Mucosa of stomach (tissue), 1 donor: ENCODE measurements around the gene AHDC1.
A peak's percentile ranks its signal among the peaks of the same experiment; 100 is the strongest.

Experiments
- H3K27me3 ChIP-seq: one replicate; pipeline ENCODE4 v1.7.0; 2013; ENCODE audit warnings: mild to moderate bottlenecking, low read length; ENCODE audit not compliant: control insufficient read depth, insufficient read depth
- H3K36me3 ChIP-seq: one replicate; pipeline ENCODE4 v1.7.0; 2013; ENCODE audit warnings: low read length; ENCODE audit not compliant: control insufficient read depth, insufficient read depth
- H3K4me1 ChIP-seq: one replicate; pipeline ENCODE4 v1.7.0; 2013; ENCODE audit warnings: mild to moderate bottlenecking, low read length; ENCODE audit not compliant: control insufficient read depth, insufficient read depth
- H3K4me3 ChIP-seq: one replicate; pipeline ENCODE4 v1.7.0; 2013; ENCODE audit warnings: low read length
- H3K9ac ChIP-seq: one replicate; pipeline ENCODE4 v1.7.0; 2013; ENCODE audit warnings: mild to moderate bottlenecking, low read length, moderate library complexity
- H3K9me3 ChIP-seq: one replicate; pipeline ENCODE4 v1.7.0; 2013; ENCODE audit warnings: mild to moderate bottlenecking, low read length, moderate library complexity; ENCODE audit not compliant: control insufficient read depth
- donor health status: Pancreatic carcinoma.

AHDC1 gene

GRCh38 chr1:27574001-27574781, 29.8 kb downstream of the AHDC1 start:
- Histone ChIP-seq H3K9ac (no peak overlapping the region), H3K4me1 (peaks cover 72% of the 10 kb centered on the region), H3K4me3 (no peak overlapping the region)

DNA sequence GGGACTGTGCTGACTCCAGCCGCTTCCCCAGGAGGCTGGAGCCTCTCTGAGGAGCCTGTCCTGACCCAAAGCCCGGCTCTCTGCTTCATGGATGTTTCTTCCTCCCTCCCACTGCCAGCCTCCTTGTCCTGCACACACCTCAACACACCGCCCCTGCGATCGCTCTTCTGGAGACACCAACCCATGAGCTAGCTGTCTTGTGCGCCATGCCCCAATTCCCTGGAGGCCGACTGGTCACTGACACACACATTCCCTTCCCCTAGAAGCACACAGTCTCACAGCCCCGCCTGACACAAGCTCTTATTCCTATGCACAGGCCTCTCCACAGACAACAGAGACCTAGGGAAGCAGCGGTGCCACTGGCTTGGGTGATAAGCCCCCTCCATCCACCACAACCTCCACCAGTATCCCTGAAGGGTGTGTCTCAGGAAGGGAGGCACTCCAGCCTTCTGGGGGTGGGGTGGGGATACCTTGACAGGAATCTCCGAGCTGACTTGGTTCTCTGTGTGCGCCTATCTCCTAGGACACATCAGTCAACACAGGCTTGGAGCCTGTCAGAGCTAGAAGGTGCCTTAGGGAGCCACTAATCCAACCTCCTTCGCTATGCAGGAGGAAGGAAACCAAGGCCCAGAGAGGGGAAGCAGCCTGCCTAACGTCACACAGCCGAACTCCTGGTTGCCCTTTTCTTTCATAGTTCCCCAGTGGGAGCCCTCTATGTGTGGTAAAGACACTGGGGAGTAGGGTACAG, 31.1 kb downstream of the AHDC1 start:
- H3K4me1 ChIP-seq = peaks cover 76% of the 10 kb centered on the region
- H3K4me3 ChIP-seq = no peak overlapping the region
- H3K9ac ChIP-seq = peak overlapping the region; percentile 39

More at GRCh38 chr1:27574001-27574781, 29.8 kb downstream of the AHDC1 start:
- no peaks in the 10 kb centered on the region for H3K27me3 ChIP-seq
- H3K36me3 ChIP-seq = no peaks in the 10 kb centered on the region
- no peaks in the 10 kb centered on the region for H3K9me3 ChIP-seq

GRCh38 chr1:27572019-27572678, 31.8 kb downstream of the AHDC1 start:
- no peak overlapping the region for H3K4me3 ChIP-seq
- H3K9ac ChIP-seq = peak overlapping the region; percentile 39
- no peaks in the 10 kb centered on the region for H3K9me3 ChIP-seq
- no peaks in the 10 kb centered on the region for H3K27me3 ChIP-seq
- no peaks in the 10 kb centered on the region for H3K36me3 ChIP-seq
- H3K4me1 ChIP-seq = peaks cover 80% of the 10 kb centered on the region

More for the DNA sequence above, 31.1 kb downstream of the AHDC1 start:
- Histone ChIP-seq H3K36me3 (no peaks in the 10 kb centered on the region), H3K27me3 (no peaks in the 10 kb centered on the region), H3K9me3 (no peaks in the 10 kb centered on the region)

DNA sequence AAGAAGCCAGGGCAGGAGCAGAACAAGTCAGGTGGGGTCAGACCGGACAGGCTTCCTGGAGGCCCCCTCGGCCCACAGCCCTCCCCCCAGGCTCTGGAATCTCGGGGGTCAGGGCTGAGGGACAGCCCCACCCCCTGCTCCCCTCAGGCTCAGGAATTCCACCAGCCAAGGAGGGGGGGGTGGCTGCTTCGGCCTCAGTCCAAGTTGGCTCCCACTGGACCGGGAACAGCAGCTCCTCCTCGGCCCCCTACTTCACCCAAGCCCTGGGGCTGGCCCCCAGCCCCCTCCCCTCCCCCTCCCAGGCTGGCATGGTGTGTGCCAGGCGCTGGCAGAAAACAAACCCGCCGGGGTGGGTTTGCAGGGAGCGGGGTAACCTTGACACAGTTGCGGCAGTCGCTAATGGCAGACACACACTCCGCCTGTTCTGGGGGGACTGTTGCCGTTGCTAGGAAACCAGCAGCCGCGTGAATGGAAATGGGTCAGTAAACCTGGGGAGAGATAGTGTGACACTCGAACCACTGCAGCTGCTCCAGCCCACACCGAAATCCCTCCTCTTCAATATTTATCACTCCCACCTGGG, 32.4 kb downstream of the AHDC1 start:
- H3K36me3 ChIP-seq = no peaks in the 10 kb centered on the region
- no peaks in the 10 kb centered on the region for H3K9me3 ChIP-seq
- peaks cover 80% of the 10 kb centered on the region for H3K4me1 ChIP-seq
- no peak overlapping the region for H3K4me3 ChIP-seq
- H3K9ac ChIP-seq = peak overlapping the region; percentile 39
- no peaks in the 10 kb centered on the region for H3K27me3 ChIP-seq

GRCh38 chr1:27570784-27571183, 33.2 kb downstream of the AHDC1 start:
- H3K4me3 ChIP-seq = no peak overlapping the region
- H3K9me3 ChIP-seq = no peaks in the 10 kb centered on the region
- no peaks in the 10 kb centered on the region for H3K36me3 ChIP-seq
- peaks cover 81% of the 10 kb centered on the region for H3K4me1 ChIP-seq
- H3K27me3 ChIP-seq = no peaks in the 10 kb centered on the region
- H3K9ac ChIP-seq = peak overlapping the region; percentile 34

- H3K36me3 ChIP-seq = no peaks in the 10 kb centered on the region
- H3K27me3 ChIP-seq = no peaks in the 10 kb centered on the region
- H3K9ac ChIP-seq = no peak overlapping the region
- H3K4me3 ChIP-seq = no peak overlapping the region
- peaks cover 85% of the 10 kb centered on the region for H3K4me1 ChIP-seq
- H3K9me3 ChIP-seq = no peaks in the 10 kb centered on the region
Measured at GRCh38 chr1:27570356-27570755, 33.6 kb downstream of the AHDC1 start.

DNA sequence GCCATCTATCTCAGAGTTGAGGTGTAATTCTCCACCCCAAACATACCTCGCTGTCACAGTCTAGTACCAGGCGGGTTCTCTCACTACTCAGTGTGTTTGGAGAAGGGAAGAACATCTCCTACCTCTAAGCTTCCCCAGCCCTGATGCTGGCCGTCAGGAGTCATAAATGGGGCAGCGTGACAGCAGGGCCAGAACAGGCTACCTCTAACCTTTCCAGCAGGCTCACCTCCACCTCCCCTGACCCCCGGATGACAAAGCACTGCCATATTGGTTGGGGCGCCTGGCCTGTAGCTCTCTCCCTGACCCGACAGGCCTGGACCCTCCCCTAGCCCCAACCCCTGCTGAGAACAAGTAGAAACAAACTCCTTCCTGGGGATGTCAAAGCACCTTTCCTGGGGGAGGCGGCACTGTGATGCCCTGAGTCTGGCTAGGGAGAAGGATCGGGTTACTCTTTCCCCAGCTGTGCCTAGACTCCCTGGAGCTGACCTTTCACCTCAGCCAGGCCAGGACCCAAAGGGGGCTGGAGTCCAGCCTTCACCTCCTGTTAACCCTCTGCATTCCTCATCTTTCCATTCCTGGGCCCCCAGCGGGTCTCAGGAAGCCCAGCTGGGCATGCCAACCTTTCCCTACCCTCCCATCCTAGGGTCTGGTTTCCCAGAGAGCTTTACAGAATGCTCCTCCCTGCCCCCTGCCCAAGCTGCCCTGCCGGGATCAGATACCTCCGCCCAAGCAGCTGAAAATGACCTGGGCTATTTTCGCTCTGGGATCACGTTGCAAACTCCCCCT, 34.2 kb downstream of the AHDC1 start:
- H3K4me1 ChIP-seq = peaks cover 85% of the 10 kb centered on the region

DNA sequence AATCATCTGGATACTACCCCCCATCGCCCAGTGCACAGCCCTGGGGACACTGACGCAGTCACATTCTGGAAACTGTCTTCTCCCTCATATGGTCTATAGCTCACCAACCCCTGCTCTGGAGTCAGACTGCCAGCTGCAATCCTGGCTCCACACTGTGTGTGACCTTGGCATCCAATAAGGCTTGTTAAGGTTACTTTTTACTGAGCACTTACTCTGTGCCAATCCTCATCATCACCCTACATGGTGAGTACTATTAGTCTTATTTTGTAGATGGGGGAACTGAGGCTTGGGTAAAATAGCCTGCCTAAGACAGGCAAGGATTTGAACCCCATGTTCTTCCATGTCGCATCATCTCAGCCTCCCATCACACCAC, 34.9 kb downstream of the AHDC1 start:
- H3K9ac ChIP-seq = peak overlapping the region; percentile 31
- no peak overlapping the region for H3K4me3 ChIP-seq
- peaks cover 85% of the 10 kb centered on the region for H3K4me1 ChIP-seq

More for the DNA sequence above, 34.2 kb downstream of the AHDC1 start:
- H3K4me3 ChIP-seq = no peak overlapping the region
- no peaks in the 10 kb centered on the region for H3K9me3 ChIP-seq
- no peak overlapping the region for H3K9ac ChIP-seq
- no peaks in the 10 kb centered on the region for H3K36me3 ChIP-seq
- H3K27me3 ChIP-seq = no peaks in the 10 kb centered on the region

GRCh38 chr1:27568300-27569087, 35.5 kb downstream of the AHDC1 start:
- peaks cover 86% of the 10 kb centered on the region for H3K4me1 ChIP-seq
- H3K9me3 ChIP-seq = no peaks in the 10 kb centered on the region
- peak overlapping the region; percentile 62 for H3K9ac ChIP-seq
- H3K36me3 ChIP-seq = no peaks in the 10 kb centered on the region
- H3K4me3 ChIP-seq = peak overlapping the region; percentile 27
- H3K27me3 ChIP-seq = no peaks in the 10 kb centered on the region

More for the DNA sequence above, 34.9 kb downstream of the AHDC1 start:
- Histone ChIP-seq H3K9me3 (no peaks in the 10 kb centered on the region), H3K36me3 (no peaks in the 10 kb centered on the region), H3K27me3 (no peaks in the 10 kb centered on the region)

DNA sequence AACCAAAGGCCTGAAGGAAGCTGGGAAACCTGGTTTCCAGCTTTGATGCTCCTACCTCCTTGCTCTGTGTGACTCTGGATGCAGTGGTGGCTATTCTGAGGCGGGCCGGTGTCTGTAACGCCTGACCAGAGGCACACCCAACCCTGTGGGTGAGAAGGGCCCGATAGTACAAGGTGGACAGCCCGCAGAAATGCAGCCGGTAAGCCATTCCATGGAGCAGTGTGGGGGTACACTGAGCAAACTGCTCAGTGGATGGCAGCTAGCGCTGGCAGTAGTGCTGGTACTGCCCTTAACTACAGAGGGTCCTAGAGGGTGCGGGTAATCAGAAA, 36.0 kb downstream of the AHDC1 start:
- H3K36me3 ChIP-seq = no peaks in the 10 kb centered on the region
- no peaks in the 10 kb centered on the region for H3K27me3 ChIP-seq
- H3K4me1 ChIP-seq = peaks cover 86% of the 10 kb centered on the region
- peak overlapping the region; percentile 27 for H3K4me3 ChIP-seq
- H3K9me3 ChIP-seq = no peaks in the 10 kb centered on the region
- H3K9ac ChIP-seq = peak overlapping the region; percentile 62

DNA sequence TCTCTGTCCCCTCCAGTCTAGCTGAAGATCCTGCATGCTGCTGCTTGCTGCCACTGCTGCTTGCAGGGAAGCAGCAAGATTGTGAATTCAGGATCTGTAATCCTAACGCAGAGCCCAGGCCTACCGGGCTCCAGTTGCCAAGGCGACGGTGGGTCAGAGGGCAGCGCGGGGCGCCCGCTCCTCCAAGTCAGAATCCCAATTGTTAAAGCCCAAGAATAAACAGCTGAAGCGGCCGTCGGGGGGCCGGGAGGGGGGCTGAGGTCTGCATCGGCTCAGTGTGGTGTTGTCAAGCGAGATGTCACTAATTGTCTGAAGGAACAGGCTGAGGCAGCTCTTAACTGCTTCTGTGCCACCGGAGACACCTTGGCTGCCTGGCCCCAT, 36.8 kb downstream of the AHDC1 start:
- no peak overlapping the region for H3K4me3 ChIP-seq
- no peaks in the 10 kb centered on the region for H3K36me3 ChIP-seq
- no peaks in the 10 kb centered on the region for H3K9me3 ChIP-seq
- H3K9ac ChIP-seq = peak overlapping the region; percentile 62
- no peaks in the 10 kb centered on the region for H3K27me3 ChIP-seq
- H3K4me1 ChIP-seq = peaks cover 86% of the 10 kb centered on the region
